Right ventricle myocardium superior (tissue), 1 donor: ENCODE data around the gene SPINT3. TPM values are rescaled to one million over a fixed set of nuclear protein-coding genes. Genes with fewer than 3 reads are reported as not detected.
"Not testable (repeated sequence)": the region's sequence is repeated elsewhere in the genome, so short reads cannot be mapped to it uniquely, and the experiment has no call there.

Experiments
- ATAC-seq: fragments of 200-7000 bp; cut with Tn5 transposase; one replicate; pipeline ENCODE4 v1.9.1; 2020; ENCODE audit warnings: mild to moderate bottlenecking; ENCODE audit not compliant: poor library complexity
- DNase-seq: peaks from one replicate; pipeline ENCODE4 v3.0.0-alpha.2; 2020
- intact Hi-C: fragments of 100-400 bp; cut with DNase I; formaldehyde crosslinking; loops from one replicate; pipeline ENCODE4 v1.11.2; 2022
- total RNA-seq: library from RNA; stranded (reverse); fragmentation: NEBNext Ultra II Directional; extraction: Animal tissue kit (Norgen Biotek cat#: 25700); gene quantifications from one replicate; pipeline ENCODE4 v1.2.1, GENCODE V29; 2021
- donor health status: DM: no; HTN: yes; CAD: no; lungs with severe emphysema.

Gene SPINT3
- total RNA-seq, 1 donor from 2014 or later, result not detected

DNA sequence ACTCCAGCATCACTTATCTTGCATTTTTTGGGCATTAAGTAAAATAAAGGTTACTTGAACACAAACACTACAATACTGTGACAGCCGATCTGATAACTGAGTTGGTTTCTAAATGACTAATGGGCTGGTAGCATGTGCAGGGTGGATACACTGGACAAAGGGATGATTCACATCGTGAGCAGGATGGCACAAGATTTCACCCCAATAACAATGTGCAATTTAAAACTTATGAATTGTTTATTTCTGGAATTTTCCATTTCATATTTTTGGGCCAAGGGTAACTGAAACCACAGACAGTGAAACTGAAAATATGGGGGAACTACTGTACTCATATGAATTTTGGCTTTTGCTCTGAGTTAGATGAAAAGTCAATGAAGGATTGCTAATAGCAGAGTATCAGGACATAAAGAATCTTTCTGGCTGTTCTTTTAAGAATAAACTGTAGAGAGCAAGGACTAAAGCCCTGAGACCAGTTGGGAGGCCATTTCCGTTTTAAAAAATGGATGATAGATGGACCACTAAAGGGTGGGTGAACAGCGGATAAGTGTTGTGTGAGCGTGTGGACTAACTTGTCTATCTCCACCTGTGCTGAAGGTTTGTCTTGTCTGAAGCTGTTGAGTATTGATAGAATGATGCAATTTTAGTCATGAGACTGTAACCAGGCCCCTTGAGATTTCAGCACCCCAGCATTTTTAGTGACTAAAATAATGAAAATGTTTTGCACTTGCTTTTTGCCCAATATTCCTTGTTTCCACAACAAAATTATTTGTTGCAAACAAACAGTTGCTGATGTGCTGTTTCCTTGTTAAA lies 8.2 kb downstream of the SPINT3 start:
- intact Hi-C loops, result no loop called here
- ATAC-seq, result no peak
- no peak for DNase-seq

- intact Hi-C loops, result no loop called here
- no peak for ATAC-seq
- no peak for DNase-seq
Measured at GRCh38 chr20:45506398-45506797, 9.0 kb downstream of the SPINT3 start.

- intact Hi-C loops, result no loop called here
- ATAC-seq (no peak), DNase-seq (no peak)
Measured at GRCh38 chr20:45503403-45503802, 12.0 kb downstream of the SPINT3 start.

GRCh38 chr20:45502561-45502960 lies 12.9 kb downstream of the SPINT3 start:
- DNase-seq, result no peak
- no peak for ATAC-seq
- intact Hi-C loops, result no loop called here

DNA sequence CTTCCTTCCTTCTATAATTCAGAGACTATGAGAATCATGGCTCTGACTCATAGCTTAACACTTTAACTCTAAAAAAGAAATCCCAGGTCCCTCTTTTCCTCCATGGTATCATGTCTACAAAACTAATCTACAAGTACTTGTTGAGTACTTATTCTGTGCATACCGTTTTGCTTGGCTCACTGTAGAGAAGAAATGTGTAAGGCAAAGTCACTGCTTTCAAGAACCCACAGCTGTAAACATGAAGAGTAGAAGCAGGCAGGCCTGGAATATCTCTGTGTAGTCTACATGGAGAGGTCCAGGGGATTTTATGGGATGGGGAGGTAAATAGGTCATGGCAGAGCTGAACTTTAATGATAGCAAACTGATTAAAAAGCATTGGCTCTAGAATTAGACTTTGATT lies 13.8 kb downstream of the SPINT3 start:
- DNase-seq, result no peak
- intact Hi-C loops, result no loop called here
- ATAC-seq, result no peak

GRCh38 chr20:45500022-45500421 lies 15.4 kb downstream of the SPINT3 start:
- intact Hi-C loops, result no loop called here
- no peak for DNase-seq
- ATAC-seq, result peak; percentile 45

- ATAC-seq (no peak), DNase-seq (no peak)
- intact Hi-C loops, result no loop called here
Measured at GRCh38 chr20:45497971-45498494, 17.4 kb downstream of the SPINT3 start.

DNA sequence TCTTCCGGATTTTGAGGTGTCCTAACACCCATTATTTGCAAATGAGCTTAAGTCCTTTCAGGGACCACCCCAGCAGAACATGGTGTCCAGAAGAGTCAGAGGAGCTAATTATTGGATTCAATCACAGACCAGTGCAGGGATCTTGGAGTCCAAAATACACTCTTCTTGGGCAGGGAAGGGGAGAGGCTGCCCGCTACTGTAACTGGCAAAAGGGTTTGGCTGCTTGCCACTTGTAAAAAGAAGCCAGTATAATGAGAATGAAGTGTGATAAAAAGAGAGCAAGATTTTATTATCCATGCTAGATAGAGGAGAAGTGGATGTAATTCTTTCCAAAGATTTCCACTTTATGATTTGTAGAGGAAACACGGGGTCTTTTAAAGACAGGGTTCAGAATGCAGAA lies 19.3 kb downstream of the SPINT3 start:
- DNase-seq (no peak), ATAC-seq (no peak)
- intact Hi-C loops, result no loop called here

DNA sequence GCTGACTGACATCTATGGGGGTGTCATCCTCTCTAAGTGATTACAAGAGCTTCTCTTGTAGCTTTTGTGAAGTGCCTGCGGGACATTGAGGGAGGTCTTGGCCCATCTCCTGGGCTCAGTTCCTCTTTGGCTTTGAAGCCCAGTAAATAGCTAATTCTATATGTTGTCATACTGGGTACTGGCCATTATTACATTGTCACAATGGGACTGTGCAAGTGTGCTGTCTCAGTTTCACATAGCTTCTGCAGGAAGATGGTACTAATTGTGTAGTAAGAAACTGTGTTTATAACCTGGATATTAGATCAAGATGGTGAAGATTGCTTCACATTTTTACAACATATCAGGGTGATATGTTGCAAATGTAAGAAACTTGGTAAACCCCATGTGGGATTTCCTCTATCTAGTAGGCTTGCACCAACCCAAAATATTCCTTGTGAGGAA lies 19.9 kb downstream of the SPINT3 start:
- intact Hi-C loops, result no loop called here
- no peak for DNase-seq
- no peak for ATAC-seq

DNA sequence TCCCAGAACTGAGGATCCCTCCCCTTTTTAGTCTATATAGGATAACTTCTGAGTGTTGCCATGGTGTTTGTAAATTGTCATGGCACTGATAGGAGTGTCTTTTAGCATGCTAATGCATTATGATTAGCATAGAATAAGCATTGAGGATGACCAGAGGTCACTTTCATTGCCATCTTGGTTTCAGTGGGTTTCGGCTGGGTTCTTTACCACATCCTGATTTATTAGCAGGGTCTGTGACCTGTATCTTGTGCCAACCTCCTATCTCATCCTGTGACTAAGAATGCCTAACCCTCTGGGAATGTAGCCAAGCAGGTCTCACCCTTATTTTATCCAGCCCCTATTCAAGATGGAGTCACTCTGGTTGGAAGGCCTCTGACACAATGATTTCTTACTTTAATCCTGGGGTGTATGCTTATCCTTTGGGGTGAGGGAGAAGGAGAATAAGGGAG lies 26.3 kb downstream of the SPINT3 start:
- intact Hi-C loops, result no loop called here
- DNase-seq (no peak), ATAC-seq (no peak)

- no peak for DNase-seq
- ATAC-seq, result no peak
Measured at GRCh38 chr20:45487231-45487635, 28.2 kb downstream of the SPINT3 start.

DNA sequence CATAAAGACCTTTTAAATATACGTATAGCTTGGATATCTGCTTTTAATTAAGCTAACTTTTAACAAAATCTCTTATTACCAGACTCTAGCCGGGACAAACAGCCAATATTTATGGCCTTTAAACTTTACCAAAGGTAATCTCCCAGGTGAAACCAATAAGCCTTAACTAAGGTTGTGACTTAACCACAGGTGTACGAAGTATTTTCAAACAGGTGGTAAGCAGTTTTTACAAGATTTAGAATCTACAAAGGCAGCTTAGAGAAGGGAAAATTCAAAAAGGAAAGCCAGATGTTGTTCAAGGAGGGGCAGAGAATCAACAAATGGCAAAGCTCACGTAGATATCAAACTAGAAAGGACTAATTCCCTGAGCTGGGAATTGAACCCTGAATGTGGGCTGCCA lies 30.0 kb downstream of the SPINT3 start:
- intact Hi-C loops, result no loop called here
- no peak for ATAC-seq
- no peak for DNase-seq

More at GRCh38 chr20:45487231-45487635, 28.2 kb downstream of the SPINT3 start:
- intact Hi-C loops, result no loop called here

DNA sequence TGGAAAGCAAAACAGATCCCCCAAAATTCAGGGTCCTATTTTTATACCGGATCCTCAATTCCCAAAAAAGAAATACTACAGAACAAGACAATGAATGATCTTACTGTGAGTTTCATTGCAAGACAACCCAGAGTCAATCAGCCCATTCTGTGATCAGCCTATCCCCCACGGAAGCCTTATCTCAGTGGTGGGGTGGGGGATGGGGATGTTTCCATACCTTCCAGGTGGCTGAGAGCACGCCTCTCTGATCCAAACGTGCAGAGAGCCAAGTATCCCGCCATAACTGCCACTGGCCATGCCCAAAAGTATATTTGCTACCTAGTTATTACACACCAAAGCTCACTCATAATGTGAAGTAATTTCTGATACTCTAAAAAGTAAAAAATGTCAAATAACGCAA lies 30.7 kb downstream of the SPINT3 start:
- DNase-seq (no peak), ATAC-seq (no peak)
- intact Hi-C loops, result no loop called here

GRCh38 chr20:45479822-45480221 lies 35.6 kb downstream of the SPINT3 start:
- DNase-seq (no peak), ATAC-seq (no peak)
- intact Hi-C loops, result no loop called here

DNA sequence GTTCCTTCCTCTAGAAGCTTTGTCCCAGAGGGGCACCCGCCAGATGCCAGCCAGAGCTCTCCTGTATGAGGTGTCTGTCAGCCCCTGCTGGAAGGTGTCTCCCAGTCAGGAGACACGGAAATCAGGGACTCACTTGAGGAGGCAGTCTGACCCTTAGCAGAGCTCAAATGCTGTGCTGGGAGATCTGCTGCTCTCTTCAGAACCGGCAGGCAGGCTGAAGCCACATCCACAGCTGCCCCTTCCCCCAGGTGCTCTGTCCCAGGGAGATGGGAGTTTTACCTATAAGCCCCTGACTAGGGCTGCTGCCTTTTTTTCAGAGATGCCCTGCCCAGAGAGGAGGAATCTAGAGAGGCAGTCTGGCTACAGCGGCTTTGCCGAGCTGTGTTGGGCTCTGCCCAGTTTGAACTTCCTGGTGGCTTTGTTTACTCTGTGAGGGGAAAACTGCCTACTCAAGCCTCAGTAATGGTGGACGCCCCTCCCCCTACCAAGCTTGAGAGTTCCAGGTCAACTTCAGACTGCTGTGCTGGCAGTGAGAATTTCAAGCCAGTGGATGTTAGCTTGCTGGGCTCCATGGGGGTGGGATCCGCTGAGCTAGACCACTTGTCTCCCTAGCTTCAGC lies 37.8 kb downstream of the SPINT3 start:
- ATAC-seq, DNase-seq, intact Hi-C loops: not testable (repeated sequence)

DNA sequence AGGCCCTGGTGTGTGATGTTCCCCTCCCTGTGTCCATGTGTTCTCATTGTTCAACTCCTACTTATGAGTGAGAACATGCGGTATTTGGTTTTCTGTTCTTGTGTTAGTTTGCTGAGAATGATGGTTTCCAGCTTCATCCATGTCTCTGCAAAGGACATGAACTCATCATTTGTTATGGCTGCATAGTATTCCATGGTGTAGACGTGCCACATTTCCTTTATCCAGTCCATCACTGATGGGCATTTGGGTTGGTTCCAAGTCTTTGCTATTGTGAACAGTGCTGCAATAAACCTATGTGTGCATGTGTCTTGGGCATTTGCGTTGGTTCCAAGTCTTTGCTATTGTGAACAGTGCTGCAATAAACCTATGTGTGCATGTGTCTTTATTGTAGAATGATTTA lies 43.1 kb downstream of the SPINT3 start:
- ATAC-seq, intact Hi-C loops, DNase-seq: not testable (repeated sequence)

DNA sequence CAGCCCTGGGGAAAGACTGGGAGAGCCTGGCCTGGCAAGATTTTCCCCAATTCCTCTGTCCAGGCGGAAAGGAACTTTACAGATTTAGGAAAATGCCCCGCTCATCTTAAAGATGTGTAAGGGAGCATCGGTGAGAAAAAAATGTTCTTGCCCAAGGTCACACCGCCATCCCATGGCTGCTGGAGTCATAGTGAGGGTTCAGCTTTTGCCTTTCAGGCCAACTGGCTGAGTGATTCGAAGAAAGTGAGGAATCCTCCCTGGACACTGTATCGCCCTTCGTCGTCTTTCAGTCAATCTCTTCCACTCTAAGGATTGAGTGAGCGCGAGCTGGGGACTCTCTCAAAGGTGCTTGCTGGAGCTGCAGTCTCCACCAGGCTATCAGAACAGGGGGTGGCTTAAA lies 44.5 kb downstream of the SPINT3 start:
- DNase-seq (no peak), ATAC-seq (peak; percentile 39)
- intact Hi-C loops, result no loop called here

DNA sequence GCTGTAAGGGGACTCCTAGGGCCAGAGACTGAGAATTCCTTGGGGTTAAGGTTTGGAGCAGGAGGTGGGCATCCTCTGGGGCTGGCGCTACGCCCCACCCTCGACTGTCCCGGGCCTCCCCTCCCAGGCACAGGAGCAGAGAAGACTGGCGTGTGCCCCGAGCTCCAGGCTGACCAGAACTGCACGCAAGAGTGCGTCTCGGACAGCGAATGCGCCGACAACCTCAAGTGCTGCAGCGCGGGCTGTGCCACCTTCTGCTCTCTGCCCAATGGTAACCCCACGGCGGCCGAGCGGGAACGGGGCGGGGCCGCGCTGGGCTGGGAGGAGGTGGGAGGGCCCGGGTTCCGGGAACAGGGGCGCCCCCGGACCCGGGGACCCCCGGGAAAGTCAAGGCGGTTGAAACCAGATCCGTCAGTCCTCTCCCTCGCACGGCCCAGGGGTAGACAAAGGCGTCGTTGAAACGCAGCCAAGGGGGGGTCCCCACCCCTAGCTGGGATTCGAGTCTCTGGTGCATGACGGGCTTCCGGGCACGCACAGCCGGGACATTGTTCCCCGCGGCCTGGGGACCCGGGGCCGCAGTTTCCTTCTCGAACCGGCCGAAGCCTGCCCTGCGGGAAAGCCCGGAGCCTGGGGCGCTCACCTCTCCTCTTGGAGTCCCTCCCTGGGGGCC lies 45.0 kb downstream of the SPINT3 start:
- intact Hi-C loops, result no loop called here
- peak; percentile 87 for ATAC-seq
- peak; percentile 52 for DNase-seq
